ENCODE results near the gene NANS.

GRCh38 chr9:98024702-98025101 lies 31.8 kb upstream of the NANS start:
- TF ChIP-seq SP4 (IDR thresholded peaks at IDR 0.05; ENCODE audit: low read length) (no peak), CTCF (IDR thresholded peaks at IDR 0.05; ENCODE audit: control extremely low read depth in 1 of 3, insufficient read depth in 1 of 3, low read depth in 1 of 3, low read length in 3 of 3) (no peak), TAF1 (IDR thresholded peaks at IDR 0.05; ENCODE audit: low read depth, low read length) (no peak), JUND (IDR thresholded peaks at IDR 0.05; ENCODE audit: low read length) (no peak), EP300 (IDR thresholded peaks at IDR 0.05; ENCODE audit: borderline replicate concordance in 1 of 2, low read depth in 2 of 2, low read length in 2 of 2) (no peak), MAX (IDR thresholded peaks at IDR 0.05) (no peak), EZH2 (IDR thresholded peaks at IDR 0.05; ENCODE audit: low read depth, low read length, severe bottlenecking) (no peak), POLR2A (IDR thresholded peaks at IDR 0.05; ENCODE audit: control extremely low read depth in 1 of 2, low read depth in 2 of 2, low read length in 2 of 2) (no peak), SIX5 (IDR thresholded peaks at IDR 0.05; ENCODE audit: low read depth, low read length) (no peak), CREB1 (IDR thresholded peaks at IDR 0.05) (no peak), YY1 (IDR thresholded peaks at IDR 0.05; ENCODE audit: low read depth, low read length) (no peak), EGR1 (IDR thresholded peaks at IDR 0.05; ENCODE audit: borderline replicate concordance, low read depth, low read length) (no peak)
